ENCODE measurements around the gene GATD1.
A peak's percentile ranks its signal among the peaks of the same experiment; 100 is the strongest.

The GATD1 gene

DNA sequence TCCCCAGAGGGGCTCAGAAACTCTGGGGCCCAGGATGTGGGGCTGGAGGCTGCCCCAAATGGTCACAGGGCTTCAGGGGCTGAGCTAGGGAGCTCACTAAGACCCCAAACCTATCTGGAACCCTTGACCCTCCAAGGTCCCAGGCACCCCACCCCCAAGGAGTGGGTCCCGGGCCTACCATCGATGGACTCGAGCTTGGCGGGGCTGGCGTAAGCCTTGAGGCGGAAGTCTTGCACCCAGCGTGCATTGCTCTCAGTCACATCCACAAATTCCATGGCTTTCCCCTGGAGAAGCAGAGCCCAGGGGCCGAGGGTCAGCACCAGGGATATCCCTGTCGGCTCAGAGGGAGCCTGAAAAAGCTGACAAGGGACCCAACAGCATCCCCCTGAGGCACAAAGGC lies 3.5 kb downstream of the GATD1 start:
- TF ChIP-seq TCF12 (IDR thresholded peaks at IDR 0.05; ENCODE audit: low read depth) (no peak), EP300 (IDR thresholded peaks at IDR 0.05; ENCODE audit: borderline replicate concordance) (no peak), TEAD4 (IDR thresholded peaks at IDR 0.05) (no peak)

DNA sequence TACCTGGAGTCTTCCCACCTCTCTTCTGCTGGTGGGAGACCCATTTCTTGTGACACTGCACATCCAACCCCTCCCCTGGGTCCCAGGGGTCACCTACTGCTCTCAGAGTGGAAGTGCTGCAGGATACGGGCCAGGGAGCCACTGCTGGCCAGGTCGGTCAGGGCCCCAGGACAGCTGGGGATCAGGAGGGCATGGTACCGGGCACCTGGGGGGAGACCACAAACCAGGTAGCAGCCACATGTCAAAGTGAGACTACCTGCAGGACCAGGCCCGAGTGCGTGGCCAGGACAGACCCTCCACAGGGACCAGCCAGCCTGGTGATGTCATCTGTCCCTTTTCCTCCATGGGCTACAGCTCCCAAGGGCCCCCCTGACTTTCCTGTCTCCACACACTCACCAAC lies 3.9 kb downstream of the GATD1 start:
- TF ChIP-seq NFIC (IDR thresholded peaks at IDR 0.05): no peak
- no peak for TF ChIP-seq RAD21 (IDR thresholded peaks at IDR 0.05; ENCODE audit: low read depth)

DNA sequence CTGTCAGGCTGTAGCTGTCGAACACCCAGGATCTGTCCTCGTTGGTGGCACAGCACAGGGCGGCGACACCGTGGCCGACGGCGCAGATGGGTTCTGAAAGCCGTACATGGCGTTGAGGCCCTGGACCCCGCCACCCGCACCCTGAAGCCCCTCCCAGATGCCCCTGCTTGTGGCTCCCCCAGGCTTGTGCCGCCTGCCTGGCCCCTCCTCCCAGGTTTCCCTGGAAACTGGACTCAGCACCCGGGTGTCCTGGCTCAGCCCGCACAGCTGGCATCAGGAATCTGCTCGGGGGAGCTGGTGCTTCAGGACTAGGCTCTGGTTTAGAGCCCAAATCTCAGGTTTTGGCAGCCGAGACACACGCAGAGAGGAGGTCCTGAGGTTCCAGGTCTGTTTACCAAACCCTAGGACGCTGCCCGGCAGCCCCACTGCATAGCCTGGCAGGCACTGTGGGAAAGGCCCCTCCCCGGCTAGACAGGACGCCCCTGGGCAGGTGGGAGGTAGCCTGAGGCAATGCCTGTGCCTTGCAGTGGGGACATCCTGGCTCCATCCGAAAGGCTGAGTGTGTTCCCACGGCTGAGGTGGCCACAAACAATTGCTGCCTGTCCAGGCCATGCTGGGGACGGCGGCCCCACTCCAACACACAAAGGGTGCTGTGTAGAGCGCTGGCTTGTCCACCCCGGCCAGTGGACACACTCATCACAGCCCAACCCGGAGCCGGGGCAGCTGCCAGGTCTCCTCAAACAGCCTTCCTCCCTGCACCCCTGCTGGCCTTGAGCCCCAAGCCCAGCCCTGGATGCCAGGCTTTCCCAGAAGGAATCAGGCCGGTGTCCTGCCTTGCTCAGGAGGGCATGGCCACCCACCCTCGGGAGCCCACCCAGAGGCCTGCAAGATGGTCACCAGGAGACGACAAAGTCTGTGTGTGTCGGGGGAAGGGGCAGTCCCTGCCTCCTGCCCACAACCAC lies 4.6 kb downstream of the GATD1 start:
- TF ChIP-seq, protein P1, sequence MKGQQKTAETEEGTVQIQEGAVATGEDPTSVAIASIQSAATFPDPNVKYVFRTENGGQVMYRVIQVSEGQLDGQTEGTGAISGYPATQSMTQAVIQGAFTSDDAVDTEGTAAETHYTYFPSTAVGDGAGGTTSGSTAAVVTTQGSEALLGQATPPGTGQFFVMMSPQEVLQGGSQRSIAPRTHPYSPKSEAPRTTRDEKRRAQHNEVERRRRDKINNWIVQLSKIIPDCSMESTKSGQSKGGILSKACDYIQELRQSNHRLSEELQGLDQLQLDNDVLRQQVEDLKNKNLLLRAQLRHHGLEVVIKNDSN (IDR thresholded peaks at IDR 0.05): no peak
- no peak for TF ChIP-seq TEAD4 (IDR thresholded peaks at IDR 0.05)
- TF ChIP-seq NFIC (IDR thresholded peaks at IDR 0.05): no peak
- no peak for TF ChIP-seq FOXM1 (IDR thresholded peaks at IDR 0.05; ENCODE audit: borderline replicate concordance, low read depth)
- no peak for TF ChIP-seq EP300 (IDR thresholded peaks at IDR 0.05; ENCODE audit: borderline replicate concordance)
- TF ChIP-seq, protein P2, sequence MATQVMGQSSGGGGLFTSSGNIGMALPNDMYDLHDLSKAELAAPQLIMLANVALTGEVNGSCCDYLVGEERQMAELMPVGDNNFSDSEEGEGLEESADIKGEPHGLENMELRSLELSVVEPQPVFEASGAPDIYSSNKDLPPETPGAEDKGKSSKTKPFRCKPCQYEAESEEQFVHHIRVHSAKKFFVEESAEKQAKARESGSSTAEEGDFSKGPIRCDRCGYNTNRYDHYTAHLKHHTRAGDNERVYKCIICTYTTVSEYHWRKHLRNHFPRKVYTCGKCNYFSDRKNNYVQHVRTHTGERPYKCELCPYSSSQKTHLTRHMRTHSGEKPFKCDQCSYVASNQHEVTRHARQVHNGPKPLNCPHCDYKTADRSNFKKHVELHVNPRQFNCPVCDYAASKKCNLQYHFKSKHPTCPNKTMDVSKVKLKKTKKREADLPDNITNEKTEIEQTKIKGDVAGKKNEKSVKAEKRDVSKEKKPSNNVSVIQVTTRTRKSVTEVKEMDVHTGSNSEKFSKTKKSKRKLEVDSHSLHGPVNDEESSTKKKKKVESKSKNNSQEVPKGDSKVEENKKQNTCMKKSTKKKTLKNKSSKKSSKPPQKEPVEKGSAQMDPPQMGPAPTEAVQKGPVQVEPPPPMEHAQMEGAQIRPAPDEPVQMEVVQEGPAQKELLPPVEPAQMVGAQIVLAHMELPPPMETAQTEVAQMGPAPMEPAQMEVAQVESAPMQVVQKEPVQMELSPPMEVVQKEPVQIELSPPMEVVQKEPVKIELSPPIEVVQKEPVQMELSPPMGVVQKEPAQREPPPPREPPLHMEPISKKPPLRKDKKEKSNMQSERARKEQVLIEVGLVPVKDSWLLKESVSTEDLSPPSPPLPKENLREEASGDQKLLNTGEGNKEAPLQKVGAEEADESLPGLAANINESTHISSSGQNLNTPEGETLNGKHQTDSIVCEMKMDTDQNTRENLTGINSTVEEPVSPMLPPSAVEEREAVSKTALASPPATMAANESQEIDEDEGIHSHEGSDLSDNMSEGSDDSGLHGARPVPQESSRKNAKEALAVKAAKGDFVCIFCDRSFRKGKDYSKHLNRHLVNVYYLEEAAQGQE (IDR thresholded peaks at IDR 0.05; ENCODE audit: low read depth): no peak
- TF ChIP-seq TAF1 (IDR thresholded peaks at IDR 0.05; ENCODE audit: low read depth): no peak
- TF ChIP-seq TCF12 (IDR thresholded peaks at IDR 0.05; ENCODE audit: low read depth): no peak
- TF ChIP-seq RAD21 (IDR thresholded peaks at IDR 0.05; ENCODE audit: low read depth): no peak
- no peak for TF ChIP-seq YY1 (IDR thresholded peaks at IDR 0.05; ENCODE audit: low read depth)
- TF ChIP-seq ZBTB7A (IDR thresholded peaks at IDR 0.05; ENCODE audit: low read depth): no peak
- TF ChIP-seq EGR1 (IDR thresholded peaks at IDR 0.05): no peak

DNA sequence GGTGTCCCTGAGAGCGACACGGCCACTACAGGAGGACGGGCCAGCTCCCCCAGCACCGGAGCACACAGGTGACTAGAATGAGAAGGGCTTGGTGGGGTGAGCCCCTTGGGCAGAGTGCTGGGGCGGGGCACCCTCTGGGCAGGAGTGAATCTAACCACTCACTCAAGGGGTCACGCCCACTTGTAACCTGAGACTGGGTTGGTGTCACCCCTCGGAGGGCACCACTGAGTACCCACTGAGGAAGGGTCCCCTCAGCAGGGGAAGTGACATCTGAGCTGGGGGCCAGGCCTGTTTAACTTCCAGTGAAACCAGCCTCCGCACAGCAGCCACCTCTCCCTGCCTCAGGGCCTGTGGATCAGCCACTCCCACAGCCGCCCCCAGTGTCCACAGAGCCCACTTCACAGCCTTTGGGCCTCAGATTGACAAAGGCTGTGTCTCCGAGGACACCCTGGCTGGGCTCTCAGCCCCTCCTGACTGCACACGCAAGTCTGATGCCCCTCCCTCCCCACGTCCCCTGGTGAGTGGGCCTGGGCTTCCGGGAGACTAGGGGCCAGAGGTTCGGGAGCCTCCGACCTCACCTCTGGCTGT lies 5.6 kb downstream of the GATD1 start:
- TF ChIP-seq ZBTB7A (IDR thresholded peaks at IDR 0.05; ENCODE audit: low read depth): peak; percentile 65; the same call in 1 of the 2 replicates
- TF ChIP-seq CEBPB (IDR thresholded peaks at IDR 0.05): no peak

DNA sequence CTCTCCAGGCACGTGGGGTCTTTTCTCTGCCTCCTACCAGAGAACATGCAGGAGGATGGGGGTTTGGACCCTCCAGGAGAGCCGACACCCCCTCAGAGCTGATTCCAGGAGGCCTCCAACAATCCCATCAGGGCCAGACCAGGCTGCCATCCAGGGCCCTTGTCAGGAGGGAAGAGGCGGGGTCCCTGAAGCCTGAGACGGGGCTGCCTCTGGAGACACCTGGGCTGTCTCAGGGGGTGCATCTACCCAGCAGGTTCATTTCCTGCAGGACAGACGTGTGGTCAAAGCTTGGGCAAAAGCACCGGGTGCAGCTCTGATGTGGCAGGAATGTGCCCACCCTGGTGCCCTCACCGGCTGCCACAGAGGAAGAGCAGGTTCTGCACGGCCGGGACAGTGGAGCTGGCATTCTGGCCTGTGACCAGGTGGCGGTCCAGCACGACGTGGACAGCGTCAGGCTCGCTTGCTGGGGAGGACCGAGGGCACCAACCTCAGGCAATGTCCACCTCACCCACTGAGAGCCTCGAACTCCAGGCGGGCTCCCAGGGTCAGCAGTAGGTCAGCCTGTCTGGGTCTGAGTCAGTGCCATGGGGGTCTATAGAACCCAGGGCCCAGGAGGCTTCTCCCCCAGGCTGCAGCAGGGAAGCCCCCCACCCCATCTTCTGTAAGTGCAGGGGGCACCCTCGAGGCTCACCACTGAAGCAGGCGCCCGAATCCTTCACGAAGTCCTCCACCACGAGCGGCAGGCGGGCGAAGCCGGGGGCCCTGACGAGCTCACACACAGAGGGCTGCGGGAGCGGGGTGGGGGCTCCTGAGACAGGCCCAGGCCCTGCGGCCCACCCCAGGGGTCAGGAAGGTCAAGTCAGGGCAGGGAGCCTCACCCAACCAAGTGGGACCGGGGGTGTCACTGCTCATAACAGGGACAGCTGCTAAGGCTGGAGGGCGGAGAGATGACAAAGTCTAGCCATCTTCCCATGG lies 6.4 kb downstream of the GATD1 start:
- TF ChIP-seq EGR1 (IDR thresholded peaks at IDR 0.05): no peak
- no peak for TF ChIP-seq CEBPB (IDR thresholded peaks at IDR 0.05)
- no peak for TF ChIP-seq YY1 (IDR thresholded peaks at IDR 0.05; ENCODE audit: low read depth)
- TF ChIP-seq CREB1 (IDR thresholded peaks at IDR 0.05; ENCODE audit: low read depth): no peak
- TF ChIP-seq ZBTB7A (IDR thresholded peaks at IDR 0.05; ENCODE audit: low read depth): no peak
- TF ChIP-seq, protein P1 (IDR thresholded peaks at IDR 0.05): no peak
- TF ChIP-seq TCF12 (IDR thresholded peaks at IDR 0.05; ENCODE audit: low read depth): no peak
- TF ChIP-seq, protein P2 (IDR thresholded peaks at IDR 0.05; ENCODE audit: low read depth): no peak
- no peak for TF ChIP-seq FOXM1 (IDR thresholded peaks at IDR 0.05; ENCODE audit: borderline replicate concordance, low read depth)
- TF ChIP-seq, protein P3, sequence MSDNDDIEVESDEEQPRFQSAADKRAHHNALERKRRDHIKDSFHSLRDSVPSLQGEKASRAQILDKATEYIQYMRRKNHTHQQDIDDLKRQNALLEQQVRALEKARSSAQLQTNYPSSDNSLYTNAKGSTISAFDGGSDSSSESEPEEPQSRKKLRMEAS (IDR thresholded peaks at IDR 0.05): no peak
- no peak for TF ChIP-seq NFIC (IDR thresholded peaks at IDR 0.05)
- no peak for TF ChIP-seq EP300 (IDR thresholded peaks at IDR 0.05; ENCODE audit: borderline replicate concordance)
- no peak for TF ChIP-seq TAF1 (IDR thresholded peaks at IDR 0.05; ENCODE audit: low read depth)
- TF ChIP-seq TEAD4 (IDR thresholded peaks at IDR 0.05): no peak
- no peak for TF ChIP-seq RAD21 (IDR thresholded peaks at IDR 0.05; ENCODE audit: low read depth)
